ENCODE data around the gene TMEM260. TPM values are rescaled to one million over a fixed set of nuclear protein-coding genes. Genes with fewer than 3 reads are reported as not detected.

The TMEM260 gene
- polyA plus RNA-seq, 3 donors: 7.5 to 8.8 (median 8.3) TPM

- Histone ChIP-seq H4K20me1 (ENCODE audit: insufficient read depth, low read length) (no peaks in the 10 kb centered on the region), H3K36me3 (replicated peaks in 1 of 2; ENCODE audit: control insufficient read depth in 1 of 2, insufficient read depth in 2 of 2, low read length in 2 of 2) (peaks cover 46 to 77% of the 10 kb centered on the region in 2 donors), H3K4me1 (ENCODE audit: control insufficient read depth in 1 of 2, insufficient read depth in 2 of 2, low read length in 2 of 2) (no peaks in the 10 kb centered on the region), H3K9me3 (replicated peaks in 1 of 2; ENCODE audit: control insufficient read depth in 1 of 2, insufficient read depth in 1 of 2, low read length in 2 of 2) (no peaks in the 10 kb centered on the region), H3K9ac (ENCODE audit: insufficient read depth, low read length, poor library complexity, severe bottlenecking) (no peak overlapping the region), H3K79me2 (ENCODE audit: insufficient read depth, low read length) (no peaks in the 10 kb centered on the region), H3K4me2 (replicated peaks; ENCODE audit: extremely low read depth, low read length, poor library complexity, severe bottlenecking) (no peak overlapping the region), H2AFZ (ENCODE audit: insufficient read depth, low read depth, low read length, poor library complexity, severe bottlenecking) (no peak overlapping the region), H3K27me3 (ENCODE audit: control insufficient read depth in 2 of 2, insufficient read depth in 2 of 2, low read length in 2 of 2) (no peaks in the 10 kb centered on the region), H3K4me3 (replicated peaks in 1 of 3; ENCODE audit: low read depth in 2 of 3, low read length in 3 of 3) (no peak overlapping the region), H3K27ac (ENCODE audit: low read depth in 1 of 2, low read length in 2 of 2) (no peak overlapping the region)
- no peak for DNase-seq
- intact Hi-C loops (cut with micrococcal nuclease): loop anchor here in 1 of 2 donors (10.0 kb wide), 1 partner anchor 1406 kb away; no protein-coding TSS in a partner anchor
- Mint-ChIP-seq H3K9me3 (no peaks in the 10 kb centered on the region), H3K27ac (no peak overlapping the region), H3K4me1 (no peaks in the 10 kb centered on the region), H3K4me3 (no peak overlapping the region), H3K36me3 (peaks cover 47 to 50% of the 10 kb centered on the region in 2 donors), H3K27me3 (ENCODE audit: low read depth in 3 of 3) (no peaks in the 10 kb centered on the region)
- WGBS (ENCODE audit: insufficient coverage): 100% methylated on average over 3 of the region's 5 CpGs
- TF ChIP-seq, protein P1, sequence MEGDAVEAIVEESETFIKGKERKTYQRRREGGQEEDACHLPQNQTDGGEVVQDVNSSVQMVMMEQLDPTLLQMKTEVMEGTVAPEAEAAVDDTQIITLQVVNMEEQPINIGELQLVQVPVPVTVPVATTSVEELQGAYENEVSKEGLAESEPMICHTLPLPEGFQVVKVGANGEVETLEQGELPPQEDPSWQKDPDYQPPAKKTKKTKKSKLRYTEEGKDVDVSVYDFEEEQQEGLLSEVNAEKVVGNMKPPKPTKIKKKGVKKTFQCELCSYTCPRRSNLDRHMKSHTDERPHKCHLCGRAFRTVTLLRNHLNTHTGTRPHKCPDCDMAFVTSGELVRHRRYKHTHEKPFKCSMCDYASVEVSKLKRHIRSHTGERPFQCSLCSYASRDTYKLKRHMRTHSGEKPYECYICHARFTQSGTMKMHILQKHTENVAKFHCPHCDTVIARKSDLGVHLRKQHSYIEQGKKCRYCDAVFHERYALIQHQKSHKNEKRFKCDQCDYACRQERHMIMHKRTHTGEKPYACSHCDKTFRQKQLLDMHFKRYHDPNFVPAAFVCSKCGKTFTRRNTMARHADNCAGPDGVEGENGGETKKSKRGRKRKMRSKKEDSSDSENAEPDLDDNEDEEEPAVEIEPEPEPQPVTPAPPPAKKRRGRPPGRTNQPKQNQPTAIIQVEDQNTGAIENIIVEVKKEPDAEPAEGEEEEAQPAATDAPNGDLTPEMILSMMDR (IDR thresholded peaks at IDR 0.05): no peak
These were observed 10.9 kb downstream of the TMEM260 start for GRCh38 chr14:56590535-56590960.

GRCh38 chr14:56592746-56593544 is 13.3 kb downstream of the TMEM260 start:
- Histone ChIP-seq H3K4me3 (replicated peaks in 1 of 3; ENCODE audit: low read depth in 2 of 3, low read length in 3 of 3) (no peak overlapping the region), H3K9me3 (replicated peaks in 1 of 2; ENCODE audit: control insufficient read depth in 1 of 2, insufficient read depth in 1 of 2, low read length in 2 of 2) (no peaks in the 10 kb centered on the region), H4K20me1 (ENCODE audit: insufficient read depth, low read length) (no peaks in the 10 kb centered on the region), H3K27ac (ENCODE audit: low read depth in 1 of 2, low read length in 2 of 2) (no peak overlapping the region), H2AFZ (ENCODE audit: insufficient read depth, low read depth, low read length, poor library complexity, severe bottlenecking) (no peak overlapping the region), H3K79me2 (ENCODE audit: insufficient read depth, low read length) (no peaks in the 10 kb centered on the region), H3K27me3 (ENCODE audit: control insufficient read depth in 2 of 2, insufficient read depth in 2 of 2, low read length in 2 of 2) (no peaks in the 10 kb centered on the region), H3K4me2 (replicated peaks; ENCODE audit: extremely low read depth, low read length, poor library complexity, severe bottlenecking) (no peak overlapping the region), H3K9ac (ENCODE audit: insufficient read depth, low read length, poor library complexity, severe bottlenecking) (no peak overlapping the region), H3K4me1 (ENCODE audit: control insufficient read depth in 1 of 2, insufficient read depth in 2 of 2, low read length in 2 of 2) (no peaks in the 10 kb centered on the region), H3K36me3 (replicated peaks in 1 of 2; ENCODE audit: control insufficient read depth in 1 of 2, insufficient read depth in 2 of 2, low read length in 2 of 2) (peaks cover 31 to 64% of the 10 kb centered on the region in 2 donors)
- intact Hi-C loops (cut with micrococcal nuclease): loop anchor here in 1 of 2 donors (10.0 kb wide), 1 partner anchor 1408 kb away; no protein-coding TSS in a partner anchor
- H3K4me3 Mint-ChIP-seq: no peak overlapping the region
- DNase-seq: no peak
- no peaks in the 10 kb centered on the region for H3K9me3 Mint-ChIP-seq
- 100% methylated on average over 1 of the region's 5 CpGs for WGBS (ENCODE audit: insufficient coverage)
- no peaks in the 10 kb centered on the region for H3K27me3 Mint-ChIP-seq (ENCODE audit: low read depth in 3 of 3)
- TF ChIP-seq, protein P1 (IDR thresholded peaks at IDR 0.05): no peak
- no peaks in the 10 kb centered on the region for H3K4me1 Mint-ChIP-seq
- no peak overlapping the region for H3K27ac Mint-ChIP-seq
- peaks cover 43 to 47% of the 10 kb centered on the region in 2 donors for H3K36me3 Mint-ChIP-seq

Data from CD14-positive monocyte (primary cell).